RWPE1 (cell line): ENCODE data around the gene EID2.

ENCODE experiments used
- CTCF ChIA-PET: fragments of 350-600 bp; sonication (Branson Sonifier 250); formaldehyde crosslinking; extraction: SDS; loops from one replicate; lab custom pipeline; 2021; lab: Yijun Ruan, JAX
- POLR2A ChIA-PET: fragments of 400-600 bp; formaldehyde crosslinking; extraction: SDS; loops from one replicate; lab custom pipeline; 2020; ENCODE audit warnings: antibody characterized with exemption; ENCODE audit not compliant: low non-redundant PET; lab: Yijun Ruan, JAX
- DNase-seq: peaks from one replicate; pipeline ENCODE4 v3.0.0; 2012; ENCODE audit warnings: low spot score
- H3K27ac ChIP-seq: fragments of 450-650 bp; 2 replicates; pipeline ENCODE4 v1.5.1; 2017
- TF ChIP-seq, protein P1 (sequence below): fragments of 450-650 bp; conservative IDR thresholded peaks from 2 replicates; pipeline ENCODE4 v1.5.1; 2017; ENCODE audit warnings: low read depth, mild to moderate bottlenecking

The EID2 gene, protein sequence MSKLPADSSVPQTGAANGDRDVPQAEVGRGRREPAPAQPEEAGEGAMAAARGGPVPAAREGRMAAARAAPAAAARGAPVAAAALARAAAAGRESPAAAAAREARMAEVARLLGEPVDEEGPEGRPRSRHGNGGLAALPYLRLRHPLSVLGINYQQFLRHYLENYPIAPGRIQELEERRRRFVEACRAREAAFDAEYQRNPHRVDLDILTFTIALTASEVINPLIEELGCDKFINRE

DNA sequence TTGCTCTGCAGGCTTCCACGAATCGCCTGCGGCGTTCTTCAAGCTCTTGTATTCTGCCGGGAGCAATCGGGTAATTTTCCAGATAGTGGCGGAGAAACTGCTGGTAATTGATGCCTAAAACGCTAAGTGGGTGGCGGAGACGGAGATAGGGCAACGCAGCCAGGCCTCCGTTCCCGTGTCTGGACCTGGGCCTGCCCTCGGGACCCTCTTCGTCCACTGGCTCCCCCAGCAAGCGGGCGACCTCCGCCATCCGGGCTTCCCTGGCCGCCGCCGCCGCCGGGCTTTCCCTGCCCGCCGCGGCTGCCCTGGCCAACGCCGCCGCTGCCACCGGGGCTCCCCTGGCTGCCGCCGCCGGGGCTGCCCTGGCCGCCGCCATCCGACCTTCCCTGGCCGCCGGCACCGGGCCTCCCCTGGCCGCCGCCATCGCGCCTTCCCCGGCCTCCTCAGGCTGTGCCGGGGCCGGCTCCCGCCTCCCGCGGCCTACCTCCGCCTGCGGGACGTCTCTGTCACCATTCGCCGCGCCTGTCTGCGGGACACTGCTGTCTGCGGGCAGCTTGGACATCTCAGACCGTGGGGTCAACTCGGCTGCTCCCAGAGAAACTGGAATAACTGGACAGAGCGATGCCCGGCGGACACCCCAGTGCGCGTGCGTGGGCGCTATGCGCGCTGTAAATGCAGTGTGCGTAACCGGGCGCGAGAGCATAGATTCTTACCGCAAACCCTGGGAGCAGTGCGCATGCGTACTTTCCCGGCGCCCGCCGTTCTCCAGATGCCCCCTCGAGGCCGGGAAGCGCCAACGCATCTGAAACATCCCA lies at the start of gene EID2:
Gene EID2 (minus strand): TSS at position 644 of the 815 bp plus-strand sequence. CDS start 82 bp downstream, at position 562.
- POLR2A ChIA-PET: no interaction called here
- H3K27ac ChIP-seq: peak within 1 kb of the TSS; percentile 84
- DNase-seq: peak; percentile 99
- TF ChIP-seq, protein P1, sequence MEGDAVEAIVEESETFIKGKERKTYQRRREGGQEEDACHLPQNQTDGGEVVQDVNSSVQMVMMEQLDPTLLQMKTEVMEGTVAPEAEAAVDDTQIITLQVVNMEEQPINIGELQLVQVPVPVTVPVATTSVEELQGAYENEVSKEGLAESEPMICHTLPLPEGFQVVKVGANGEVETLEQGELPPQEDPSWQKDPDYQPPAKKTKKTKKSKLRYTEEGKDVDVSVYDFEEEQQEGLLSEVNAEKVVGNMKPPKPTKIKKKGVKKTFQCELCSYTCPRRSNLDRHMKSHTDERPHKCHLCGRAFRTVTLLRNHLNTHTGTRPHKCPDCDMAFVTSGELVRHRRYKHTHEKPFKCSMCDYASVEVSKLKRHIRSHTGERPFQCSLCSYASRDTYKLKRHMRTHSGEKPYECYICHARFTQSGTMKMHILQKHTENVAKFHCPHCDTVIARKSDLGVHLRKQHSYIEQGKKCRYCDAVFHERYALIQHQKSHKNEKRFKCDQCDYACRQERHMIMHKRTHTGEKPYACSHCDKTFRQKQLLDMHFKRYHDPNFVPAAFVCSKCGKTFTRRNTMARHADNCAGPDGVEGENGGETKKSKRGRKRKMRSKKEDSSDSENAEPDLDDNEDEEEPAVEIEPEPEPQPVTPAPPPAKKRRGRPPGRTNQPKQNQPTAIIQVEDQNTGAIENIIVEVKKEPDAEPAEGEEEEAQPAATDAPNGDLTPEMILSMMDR: peak; percentile 88
- CTCF ChIA-PET: interaction anchor here (0.6 to 1.5 kb wide), 4 partner anchors 15 to 547 kb away, joined by 3 to 5 read pairs (median 4); no protein-coding TSS in a partner anchor

DNA sequence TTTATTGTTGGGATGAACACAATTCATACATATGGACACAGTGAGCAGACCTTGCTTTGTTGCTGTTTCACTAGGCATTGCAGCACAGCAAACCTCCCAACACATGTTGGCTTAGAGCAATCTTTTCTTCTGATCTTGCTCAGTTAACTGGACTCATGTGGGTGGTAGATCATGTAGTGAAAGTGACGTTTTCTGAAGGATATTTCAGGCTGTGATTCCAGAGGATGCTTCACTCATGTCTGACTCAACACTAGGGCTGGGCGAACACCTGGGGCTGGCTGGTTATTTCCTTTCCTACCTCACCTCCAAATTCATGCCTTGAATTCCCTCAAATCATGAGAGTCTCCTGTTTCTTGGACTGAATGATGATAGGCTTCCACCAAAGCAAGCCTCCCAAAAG lies 48.1 kb upstream of the EID2 start:
- TF ChIP-seq, protein P1: no peak
- DNase-seq: no peak
- H3K27ac ChIP-seq: no peak overlapping the region
- POLR2A ChIA-PET: no interaction called here
- CTCF ChIA-PET: no interaction called here

DNA sequence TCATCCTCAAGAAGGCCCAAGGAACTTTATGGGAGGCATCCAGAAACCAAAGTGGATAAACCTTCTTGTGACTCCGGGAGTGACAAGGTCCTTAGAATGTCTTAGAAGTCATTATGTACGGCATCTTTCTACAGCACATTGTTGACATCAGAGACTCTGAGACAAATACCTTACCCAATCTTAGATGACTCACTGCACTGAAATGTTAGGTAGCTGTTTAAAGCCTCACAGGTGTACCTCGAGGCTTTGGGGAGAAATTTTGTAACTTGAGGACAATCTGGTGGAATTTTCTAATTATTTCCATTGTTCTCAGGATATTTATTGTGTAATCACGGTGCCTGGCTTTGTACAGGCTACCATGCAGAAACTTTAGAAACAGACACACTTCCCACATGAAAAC lies 47.5 kb upstream of the EID2 start:
- ChIA-PET POLR2A (no interaction called here), CTCF (no interaction called here)
- no peak for DNase-seq
- H3K27ac ChIP-seq: no peak overlapping the region
- TF ChIP-seq, protein P1: no peak

DNA sequence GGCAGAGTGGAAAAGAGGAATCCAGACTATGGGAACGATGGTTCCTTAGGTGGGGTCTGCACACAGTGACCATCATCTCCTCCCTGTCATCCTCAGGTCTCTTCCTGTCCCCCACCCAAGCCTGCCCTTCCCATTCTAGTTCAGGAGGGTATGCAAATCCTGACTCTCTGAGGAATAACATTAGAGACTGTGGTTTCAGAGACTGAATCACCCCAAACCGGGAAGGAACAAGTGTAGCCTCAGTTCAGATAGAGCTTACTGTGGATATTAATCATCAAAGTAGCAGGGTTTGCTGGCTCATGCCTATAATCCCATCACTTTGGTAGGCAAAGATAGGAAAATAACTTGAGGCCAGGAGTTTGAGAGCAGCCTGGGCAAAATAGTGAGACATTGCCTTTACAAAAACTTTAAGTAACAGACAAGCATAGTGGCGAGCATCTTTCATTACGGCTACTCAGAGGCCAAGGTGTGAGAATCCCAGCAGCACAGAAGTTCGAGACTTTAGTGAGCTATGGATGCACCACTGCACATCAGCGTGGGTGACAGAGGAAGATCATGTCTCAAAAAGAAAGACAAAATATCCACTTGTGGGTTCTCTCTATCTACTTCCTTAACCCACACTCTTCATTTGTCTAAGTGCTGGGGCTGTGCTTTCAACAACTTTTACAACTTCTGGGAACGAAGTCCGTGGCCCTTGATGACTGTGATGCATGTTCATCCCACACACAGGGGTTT lies 43.1 kb upstream of the EID2 start:
- TF ChIP-seq, protein P1: no peak
- CTCF ChIA-PET: no interaction called here
- no peak overlapping the region for H3K27ac ChIP-seq
- POLR2A ChIA-PET: no interaction called here
- DNase-seq: no peak

DNA sequence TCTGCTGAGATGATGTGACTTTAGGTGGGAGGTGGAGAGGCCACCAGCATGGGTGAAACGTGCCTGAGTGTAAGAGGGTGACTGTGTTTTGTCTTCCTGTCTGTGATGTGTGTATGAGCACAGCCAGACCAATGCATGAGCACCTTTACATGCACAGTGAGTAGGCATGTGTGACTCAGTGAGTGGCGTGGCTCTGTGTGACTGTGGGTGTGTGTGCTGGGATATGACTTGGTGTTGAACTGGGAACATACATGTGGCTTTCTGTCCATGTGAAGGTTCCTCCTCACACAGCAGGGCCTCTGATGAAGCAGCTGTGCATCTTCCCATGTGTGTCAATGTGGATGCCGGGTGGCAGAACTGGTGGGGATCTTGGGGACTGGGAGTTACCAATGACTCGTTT lies 42.5 kb upstream of the EID2 start:
- no peak overlapping the region for H3K27ac ChIP-seq
- DNase-seq: no peak

DNA sequence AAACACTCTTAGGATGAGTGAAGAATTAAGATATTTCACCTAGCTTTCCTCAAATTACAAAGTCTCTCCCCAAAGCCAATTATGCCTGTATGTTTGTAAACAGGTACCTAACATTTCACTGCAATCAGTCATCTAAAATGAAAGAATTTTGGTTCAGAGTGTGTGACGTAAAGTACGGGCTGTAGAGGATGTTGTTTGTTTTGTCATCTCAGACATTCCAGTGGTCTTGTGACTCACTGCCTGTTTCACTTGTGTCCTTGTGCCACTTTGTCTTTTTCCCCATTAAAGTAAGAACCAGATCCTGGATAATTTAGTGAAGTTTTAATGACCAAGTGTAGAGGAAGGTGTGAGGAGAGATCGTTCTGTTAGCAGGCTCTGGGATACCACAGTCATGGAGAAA lies 28.6 kb upstream of the EID2 start:
- TF ChIP-seq, protein P1: no peak
- POLR2A ChIA-PET: no interaction called here
- no peak for DNase-seq

More for the DNA sequence above, 42.5 kb upstream of the EID2 start:
- ChIA-PET CTCF (no interaction called here), POLR2A (no interaction called here)
- TF ChIP-seq, protein P1: no peak

More for the DNA sequence above, 28.6 kb upstream of the EID2 start:
- CTCF ChIA-PET: no interaction called here
- no peak overlapping the region for H3K27ac ChIP-seq
